IMR-90 (cell line): Measurements from ENCODE around the gene GBF1. TPM values are rescaled to one million over a fixed set of nuclear protein-coding genes. Genes with fewer than 3 reads are reported as not detected.

Experiments
- ATAC-seq: fragments of 200-7000 bp; cut with Tn5 transposase; 2 replicates; pipeline ENCODE4 v1.9.1; 2020; ENCODE audit warnings: low read depth, mild to moderate bottlenecking, moderate library complexity
- BruUV-seq: library from RNA; stranded (reverse); fragments of 400-500 nt; replicated peaks from 2 replicates; lab custom pipeline; 2021; lab: Mats Ljungman, UMichigan
- CTCF ChIA-PET: fragments of 300-600 bp; formaldehyde crosslinking; extraction: SDS; loops from one replicate; lab custom pipeline; 2021; ENCODE audit warnings: antibody characterized with exemption; lab: Yijun Ruan, JAX
- POLR2A ChIA-PET: fragments of 300-600 bp; sonication (Branson Sonifier 250); formaldehyde crosslinking; loops from one replicate; lab custom pipeline; 2022; ENCODE audit warnings: antibody characterized with exemption; ENCODE audit not compliant: unreplicated experiment; lab: Charles Lee
- DNase-seq: peaks from one replicate; pipeline ENCODE4 v3.0.0; 2013
- H2AFZ ChIP-seq: replicated peaks from 2 replicates; pipeline ENCODE3; 2013; ENCODE audit warnings: low read length, mild to moderate bottlenecking; ENCODE audit not compliant: poor library complexity
- H2AK5ac ChIP-seq: 2 replicates; pipeline ENCODE4 v1.6.1; 2013; ENCODE audit warnings: low read depth, low read length, inconsistent platforms
- H2AK9ac ChIP-seq: replicated peaks from 2 replicates; pipeline ENCODE3; 2013; ENCODE audit warnings: mild to moderate bottlenecking, low read depth, low read length, moderate library complexity; ENCODE audit not compliant: poor library complexity
- H2BK120ac ChIP-seq: 2 replicates; pipeline ENCODE4 v1.6.1; 2013; ENCODE audit warnings: low read depth, low read length, inconsistent platforms
- H2BK15ac ChIP-seq: 3 replicates; pipeline ENCODE4 v1.6.1; 2013; ENCODE audit warnings: low read depth, low read length, inconsistent platforms
- H2BK20ac ChIP-seq: 2 replicates; pipeline ENCODE4 v1.6.1; 2013; ENCODE audit warnings: low read depth, mild to moderate bottlenecking, inconsistent platforms, low read length, moderate library complexity
- H2BK5ac ChIP-seq: 2 replicates; pipeline ENCODE4 v1.6.1; 2013; ENCODE audit warnings: mild to moderate bottlenecking, low read depth, low read length, inconsistent platforms; ENCODE audit not compliant: poor library complexity, severe bottlenecking
- H3K14ac ChIP-seq: replicated peaks from 2 replicates; pipeline ENCODE4 v1.6.1; 2013; ENCODE audit warnings: low read depth, low read length, inconsistent platforms
- H3K18ac ChIP-seq: 2 replicates; pipeline ENCODE4 v1.6.1; 2013; ENCODE audit warnings: low read depth, low read length, control low read depth
- H3K23ac ChIP-seq: 2 replicates; pipeline ENCODE4 v1.6.1; 2013; ENCODE audit warnings: low read depth, low read length, inconsistent platforms
- H3K27ac ChIP-seq: 2 replicates; pipeline ENCODE4 v1.5.1; 2013; ENCODE audit warnings: mild to moderate bottlenecking, control low read depth, low read length; ENCODE audit not compliant: insufficient read depth
- H3K27me3 ChIP-seq: 2 replicates; pipeline ENCODE4 v1.6.1; 2013; ENCODE audit warnings: low read length; ENCODE audit not compliant: control insufficient read depth, insufficient read depth
- H3K36me3 ChIP-seq: 2 replicates; pipeline ENCODE4 v1.6.1; 2013; ENCODE audit warnings: low read length, mixed read lengths; ENCODE audit not compliant: control insufficient read depth, insufficient read depth
- H3K4ac ChIP-seq: 2 replicates; pipeline ENCODE4 v1.6.1; 2013; ENCODE audit warnings: low read depth, low read length, inconsistent platforms
- H3K4me1 ChIP-seq: 2 replicates; pipeline ENCODE4 v1.6.1; 2013; ENCODE audit warnings: low read length, mixed read lengths; ENCODE audit not compliant: control insufficient read depth, insufficient read depth
- H3K4me2 ChIP-seq: 2 replicates; pipeline ENCODE4 v1.6.1; 2013; ENCODE audit warnings: low read depth, mild to moderate bottlenecking, control low read depth, low read length, moderate library complexity
- H3K4me3 ChIP-seq: 2 replicates; pipeline ENCODE4 v1.5.1; 2013; ENCODE audit warnings: low read depth, mild to moderate bottlenecking, control low read depth, low read length, moderate library complexity; ENCODE audit not compliant: insufficient read depth
- H3K56ac ChIP-seq: 2 replicates; pipeline ENCODE4 v1.6.1; 2013; ENCODE audit warnings: low read length, inconsistent platforms; ENCODE audit not compliant: insufficient read depth; ENCODE audit errors: extremely low read depth
- H3K79me1 ChIP-seq, 2 experiments: 2 replicates each; pipeline ENCODE4 v1.6.1; 2013; ENCODE audit warnings: low read length in 2 of 2, inconsistent platforms in 1 of 2, low read depth in 1 of 2
- H3K9ac ChIP-seq: 2 replicates; pipeline ENCODE4 v1.6.1; 2013; ENCODE audit warnings: low read depth, low read length, control low read depth
- H3K9me1 ChIP-seq: 2 replicates; pipeline ENCODE4 v1.6.1; 2013; ENCODE audit warnings: low read length, inconsistent platforms; ENCODE audit not compliant: insufficient read depth
- H3K9me3 ChIP-seq: 2 replicates; pipeline ENCODE4 v1.6.1; 2013; ENCODE audit warnings: low read length; ENCODE audit not compliant: control insufficient read depth, insufficient read depth
- H4K20me1 ChIP-seq: 2 replicates; pipeline ENCODE4 v1.6.1; 2013; ENCODE audit warnings: low read length, inconsistent platforms; ENCODE audit not compliant: insufficient read depth
- H4K5ac ChIP-seq: 2 replicates; pipeline ENCODE4 v1.6.1; 2013; ENCODE audit warnings: mild to moderate bottlenecking, low read depth, low read length, control low read depth
- H4K8ac ChIP-seq, 2 experiments: 2 replicates each; pipeline ENCODE4 v1.6.1; 2013; ENCODE audit warnings: low read depth in 2 of 2, low read length in 2 of 2, control low read depth in 1 of 2, inconsistent platforms in 1 of 2
- H4K91ac ChIP-seq: 2 replicates; pipeline ENCODE4 v1.6.1; 2013; ENCODE audit warnings: low read depth, low read length, inconsistent platforms; ENCODE audit not compliant: insufficient read depth
- BHLHE40 ChIP-seq: fragments of 150-350 bp; IDR thresholded peaks from 2 replicates; pipeline ENCODE4 v1.6.1; 2016; ENCODE audit warnings: mild to moderate bottlenecking, low read depth, low read length
- FOS ChIP-seq: fragments of 150-350 bp; IDR thresholded peaks from 2 replicates; pipeline ENCODE4 v1.6.1; 2016; ENCODE audit warnings: low read depth, low read length
- MXI1 ChIP-seq: IDR thresholded peaks from 2 replicates; pipeline ENCODE4 v1.6.1; 2012; ENCODE audit warnings: low read depth, mild to moderate bottlenecking, low read length, moderate library complexity, borderline replicate concordance
- POLR2A ChIP-seq: IDR thresholded peaks from 2 replicates; pipeline ENCODE4 v1.6.1; 2012; ENCODE audit warnings: mild to moderate bottlenecking, low read depth, low read length
- RCOR1 ChIP-seq: IDR thresholded peaks from 2 replicates; pipeline ENCODE4 v1.6.1; 2012; ENCODE audit warnings: mild to moderate bottlenecking, low read length, improper control_type of control experiment; ENCODE audit not compliant: insufficient replicate concordance
- RFX5 ChIP-seq: IDR thresholded peaks from 2 replicates; pipeline ENCODE4 v1.8.0; 2012; ENCODE audit warnings: low read depth, mild to moderate bottlenecking, low read length, moderate library complexity
- SMC3 ChIP-seq: fragments of 150-350 bp; IDR thresholded peaks from 2 replicates; pipeline ENCODE4 v1.6.1; 2016; ENCODE audit warnings: low read depth, mild to moderate bottlenecking, antibody characterized with exemption, low read length, moderate library complexity
- WGBS, 2 experiments: methylation state at CpG; one replicate each; pipeline versions ENCODE4 v1.1.5 to v1.1.7; 2013; ENCODE audit warnings: missing lambda C conversion rate in 2 of 2; ENCODE audit not compliant: insufficient read length in 1 of 2; ENCODE audit errors: extremely low coverage in 2 of 2; 5-methylcytosine and 5-hydroxymethylcytosine counted together
- dilution Hi-C: fragments of 300-500 bp; cut with HindIII; formaldehyde crosslinking; loops from one replicate; pipeline ENCODE4 v1.14.3; 2018; ENCODE audit warnings: low sequenced_read_pairs; ENCODE audit not compliant: unreplicated experiment
- in situ Hi-C: fragments of 300-500 bp; cut with MboI; formaldehyde crosslinking; loops from 3 replicates; pipeline ENCODE4 v1.14.3; 2019; ENCODE audit warnings: low sequenced_read_pairs, inconsistent platforms, mixed read lengths
- intact Hi-C: fragments of 100-400 bp; cut with micrococcal nuclease; formaldehyde crosslinking; loops from 2 replicates; pipeline ENCODE4 v1.10.0; 2022
- polyA plus RNA-seq, 3 experiments: library from polyadenylated mRNA; depleted of rRNA; stranded (reverse); fragments of >200 nt; gene quantifications; 2 replicates each; pipeline ENCODE4 v1.2.3, GENCODE V29; 2012; ENCODE audit warnings: low replicate concordance in 1 of 3
- total RNA-seq: library from RNA; depleted of rRNA; stranded (reverse); fragments of >200 nt; gene quantifications from 2 replicates; pipeline ENCODE4 v1.2.3, GENCODE V29; 2012

Gene GBF1
- total and polyA plus RNA-seq, 2 of the 4 experiments (the other 2 are of a cell fraction), result 38.7 to 40.1 TPM

GRCh38 chr10:102407425-102408130 is 162.2 kb downstream of the GBF1 start:
- H4K91ac ChIP-seq, result no peak overlapping the region
- POLR2A ChIA-PET, result no interaction called here
- no peak overlapping the region for H4K5ac ChIP-seq
- no peak overlapping the region for H3K18ac ChIP-seq
- CTCF ChIA-PET, result no interaction called here
- 87% methylated on average over 3 of the region's 13 CpGs; no CpG with 5 or more reads in 1 of the 2 experiments for WGBS, 2 experiments
- no peak overlapping the region; the same call in 1 of the 2 replicates for H2AK5ac ChIP-seq
- H4K8ac ChIP-seq, result no peak overlapping the region
- H3K14ac ChIP-seq, result no peak overlapping the region
- H3K4me3 ChIP-seq, result no peak overlapping the region
- no peaks in the 10 kb centered on the region for H3K9me3 ChIP-seq
- peaks cover 35% of the 10 kb centered on the region for H3K27me3 ChIP-seq
- no TSS peak for BruUV-seq
- no peak overlapping the region for H3K23ac ChIP-seq
- H2AK9ac ChIP-seq, result no peak overlapping the region
- no peak overlapping the region for H3K9ac ChIP-seq
- no peak for ATAC-seq
- H3K56ac ChIP-seq, result no peak overlapping the region
- dilution Hi-C loops (no loop called here), in situ Hi-C loops (no loop called here), intact Hi-C loops (no loop called here)
- H2BK20ac ChIP-seq, result no peak overlapping the region
- peaks cover 8% of the 10 kb centered on the region; the same call in 1 of the 2 replicates for H3K4me1 ChIP-seq
- no peak for DNase-seq
- no peak overlapping the region for H3K4ac ChIP-seq
- H3K36me3 ChIP-seq, result peaks cover 4% of the 10 kb centered on the region
- H4K20me1 ChIP-seq, result peaks cover 6% of the 10 kb centered on the region
- peaks cover 11% of the 10 kb centered on the region; the same call in 1 of the 2 replicates for H3K9me1 ChIP-seq
- peaks cover 0 to 4% of the 10 kb centered on the region in 2 experiments; a peak in 1 of 4 replicates for H3K79me1 ChIP-seq
- H3K27ac ChIP-seq, result no peak overlapping the region
- H2BK120ac ChIP-seq, result no peak overlapping the region
- no peak for TF ChIP-seq RFX5
- no peak for TF ChIP-seq FOS
- no peak; the same call in 1 of the 2 replicates for TF ChIP-seq POLR2A
- TF ChIP-seq RCOR1, result no peak
- TF ChIP-seq MXI1, result no peak
- TF ChIP-seq BHLHE40, result no peak
- TF ChIP-seq SMC3, result no peak
- no peak overlapping the region for H2AFZ ChIP-seq
- H2BK15ac ChIP-seq, result no peak overlapping the region
- H3K4me2 ChIP-seq, result no peak overlapping the region
- no peak overlapping the region for H2BK5ac ChIP-seq
